Sigmoid colon (tissue), 7 donors: ENCODE data around the gene LANCL1. TPM values are rescaled to one million over a fixed set of nuclear protein-coding genes. Genes with fewer than 3 reads are reported as not detected.
A peak's percentile ranks its signal among the peaks of the same experiment; 100 is the strongest.

Experiments used
- DNase-seq: peaks from one replicate; pipeline ENCODE4 v3.0.0-alpha.2; 2019
- H3K27ac ChIP-seq, 4 donors: fragments of 200-600 bp; sonication (generic); one replicate each; pipeline ENCODE4 v1.5.1; 2016 to 2019; ENCODE audit warnings: mild to moderate bottlenecking in 1 of 4
- H3K27me3 ChIP-seq, 3 donors: fragments of 200-600 bp; sonication (generic); one replicate each; pipeline ENCODE4 v1.5.1; 2019; ENCODE audit warnings: mild to moderate bottlenecking in 1 of 3
- H3K36me3 ChIP-seq, 4 donors: fragments of 200-600 bp; sonication (generic); one replicate each; pipeline ENCODE4 v1.5.1; 2016 to 2019
- H3K4me1 ChIP-seq, 4 donors: fragments of 200-600 bp; sonication (generic); one replicate each; pipeline ENCODE4 v1.5.1; 2017 to 2019
- H3K4me3 ChIP-seq, 4 donors: fragments of 200-600 bp; sonication (generic); one replicate each; pipeline ENCODE4 v1.5.1; 2017 to 2019; ENCODE audit warnings: mild to moderate bottlenecking in 2 of 4, moderate library complexity in 1 of 4
- H3K9me3 ChIP-seq, 4 donors: fragments of 200-600 bp in 3 of 4; sonication (generic) in 3 of 4; one replicate each; pipeline versions ENCODE4 v1.5.1 to v1.6.1; 2013 to 2019
- CTCF ChIP-seq, 4 experiments: fragments of 450-650 bp in 3 of 4; fragments of 200-600 bp in 1 of 4; IDR thresholded peaks; one replicate each; pipeline ENCODE4 v1.5.1; 2016 to 2019; ENCODE audit warnings: antibody characterized with exemption in 4 of 4, mild to moderate bottlenecking in 3 of 4, moderate library complexity in 2 of 4
- EP300 ChIP-seq, 4 donors: sonication (generic); formaldehyde crosslinking; IDR thresholded peaks; one replicate each; pipeline ENCODE4 v1.6.1; 2017; ENCODE audit warnings: antibody characterized with exemption in 4 of 4
- POLR2A ChIP-seq, 2 donors: fragments of 450-650 bp; IDR thresholded peaks; one replicate each; pipeline ENCODE4 v1.6.1; 2016; ENCODE audit warnings: antibody characterized with exemption in 2 of 2, mild to moderate bottlenecking in 2 of 2, moderate library complexity in 2 of 2
- POLR2AphosphoS5 ChIP-seq, 4 donors: sonication (generic); formaldehyde crosslinking; IDR thresholded peaks; one replicate each; pipeline ENCODE4 v1.6.1; 2017; ENCODE audit warnings: antibody characterized with exemption in 4 of 4
- WGBS, 2 donors: extraction: QIAGEN DNeasy Blood & Tissue Kit; methylation state at CpG; one replicate each; pipeline ENCODE4 v1.1.7; 2013; 5-methylcytosine and 5-hydroxymethylcytosine counted together
- intact Hi-C: fragments of 100-400 bp; cut with DNase I; formaldehyde crosslinking; loops from one replicate; pipeline ENCODE4 v1.15.1; 2023
- polyA plus RNA-seq, 3 donors: library from polyadenylated mRNA; stranded (reverse); fragments of 200-250 nt; gene quantifications; one replicate each; pipeline ENCODE4 v1.2.3, GENCODE V29; 2013
- total RNA-seq, 4 donors: library from RNA; depleted of rRNA; stranded (reverse); fragments of >200 nt; gene quantifications; one replicate each; pipeline ENCODE4 v1.1.0, GENCODE V29; 2016
- donor health status: healthy with polysubstance abuse.
- donor health status: Bipolar disorder and iron deficiency.
- donor health status: healthy.

The LANCL1 gene
- total and polyA plus RNA-seq, 7 donors, result 9.6 to 60.6 (median 37.7) TPM

- H3K36me3 ChIP-seq, result peaks cover 3 to 45% (median 9%) of the 10 kb centered on the region in 4 donors
- 26 to 71% methylated on average over 3 of the region's 3 CpGs for WGBS, 2 donors
- no peak overlapping the region for H3K4me3 ChIP-seq
- peaks cover 0 to 15% (median 7%) of the 10 kb centered on the region in 4 donors for H3K4me1 ChIP-seq
- no peak for DNase-seq
- H3K27me3 ChIP-seq, result no peaks in the 10 kb centered on the region
- intact Hi-C loops, result no loop called here
- no peaks in the 10 kb centered on the region for H3K9me3 ChIP-seq
- peak overlapping the region in 3 of 4 donors; percentile 46 to 60 (median 50) for H3K27ac ChIP-seq
- TF ChIP-seq POLR2A (IDR thresholded peaks at IDR 0.05) (no peak), POLR2AphosphoS5 (IDR thresholded peaks at IDR 0.05) (no peak), EP300 (IDR thresholded peaks at IDR 0.05) (no peak), CTCF (IDR thresholded peaks at IDR 0.05) (no peak)
Observed at GRCh38 chr2:210440206-210440605, 36.4 kb downstream of the LANCL1 start.

- no peak overlapping the region for H3K27ac ChIP-seq
- TF ChIP-seq EP300 (IDR thresholded peaks at IDR 0.05) (no peak), CTCF (IDR thresholded peaks at IDR 0.05) (no peak), POLR2A (IDR thresholded peaks at IDR 0.05) (no peak), POLR2AphosphoS5 (IDR thresholded peaks at IDR 0.05) (no peak)
- DNase-seq, result no peak
- no peak overlapping the region for H3K4me3 ChIP-seq
- peaks cover 6 to 88% (median 15%) of the 10 kb centered on the region in 4 donors for H3K36me3 ChIP-seq
- intact Hi-C loops, result no loop called here
- WGBS, 2 donors, result 92 to 98% methylated on average over 1 of the region's 1 CpG
- peaks cover 0 to 8% (median 5%) of the 10 kb centered on the region in 4 donors for H3K4me1 ChIP-seq
- no peaks in the 10 kb centered on the region for H3K9me3 ChIP-seq
- H3K27me3 ChIP-seq, result no peaks in the 10 kb centered on the region
Observed at GRCh38 chr2:210435439-210435838, 41.1 kb downstream of the LANCL1 start.

- Histone ChIP-seq H3K4me3 (no peak overlapping the region), H3K36me3 (peaks cover 6 to 67% (median 14%) of the 10 kb centered on the region in 4 donors), H3K27me3 (no peaks in the 10 kb centered on the region), H3K27ac (peak overlapping the region in 2 of 4 donors; percentile 25 to 60), H3K9me3 (no peaks in the 10 kb centered on the region), H3K4me1 (peaks cover 0 to 18% (median 7%) of the 10 kb centered on the region in 4 donors)
- 96 to 97% methylated on average over 1 of the region's 1 CpG for WGBS, 2 donors
- no peak for TF ChIP-seq POLR2AphosphoS5 (IDR thresholded peaks at IDR 0.05)
- TF ChIP-seq POLR2A (IDR thresholded peaks at IDR 0.05), result no peak
- no peak for TF ChIP-seq EP300 (IDR thresholded peaks at IDR 0.05)
- TF ChIP-seq CTCF (IDR thresholded peaks at IDR 0.05), result no peak
- DNase-seq, result no peak
- intact Hi-C loops, result no loop called here
Observed at GRCh38 chr2:210432633-210433032, 43.9 kb downstream of the LANCL1 start.

DNA sequence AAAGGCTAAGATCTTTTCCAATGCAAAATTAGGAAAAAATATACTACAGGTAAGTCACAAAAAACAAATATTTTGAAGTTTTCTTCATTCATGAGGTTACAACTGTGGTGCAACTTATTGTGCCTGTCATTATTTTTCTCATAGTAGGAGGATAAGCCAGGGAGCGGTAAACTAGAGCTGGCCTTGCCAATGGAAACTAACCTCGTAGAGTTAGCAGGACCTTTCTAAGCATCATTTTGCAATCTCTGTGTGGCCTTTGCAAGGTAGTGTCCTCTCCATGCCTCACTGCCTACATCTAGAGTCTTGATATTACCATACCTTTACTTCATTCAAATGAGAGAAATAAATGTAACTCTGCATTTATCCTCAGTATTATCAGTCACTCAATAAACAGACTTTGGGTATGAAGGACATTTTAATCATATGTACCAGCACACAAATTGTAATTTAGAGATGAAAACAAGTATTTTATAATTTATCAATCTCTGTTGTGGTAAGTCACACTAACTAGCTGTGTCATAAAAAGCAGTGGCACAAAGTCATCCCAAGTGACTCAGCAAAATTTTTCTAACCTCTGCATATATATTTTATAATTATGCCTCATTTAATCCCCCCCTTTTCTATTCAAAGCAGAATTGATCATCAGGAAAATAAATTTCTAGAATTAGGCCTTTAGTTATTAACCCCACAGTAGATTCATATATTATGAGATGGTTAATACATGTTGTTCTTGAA, 47.0 kb downstream of the LANCL1 start:
- TF ChIP-seq POLR2A (IDR thresholded peaks at IDR 0.05) (no peak), EP300 (IDR thresholded peaks at IDR 0.05) (no peak), CTCF (IDR thresholded peaks at IDR 0.05) (no peak), POLR2AphosphoS5 (IDR thresholded peaks at IDR 0.05) (no peak)
- Histone ChIP-seq H3K27ac (peak overlapping the region in 3 of 4 donors; percentile 54 to 62 (median 60)), H3K27me3 (no peaks in the 10 kb centered on the region), H3K36me3 (peaks cover 0 to 36% (median 3%) of the 10 kb centered on the region in 4 donors), H3K4me3 (no peak overlapping the region), H3K4me1 (peaks cover 0 to 18% (median 7%) of the 10 kb centered on the region in 4 donors), H3K9me3 (peaks cover 0 to 7% (median 3%) of the 10 kb centered on the region in 4 donors)
- WGBS, 2 donors, result 97 to 99% methylated on average over 2 of the region's 2 CpGs
- intact Hi-C loops, result no loop called here
- DNase-seq, result no peak
